H1 (cell line): ENCODE data around the gene ATP2C1. TPM values are rescaled to one million over a fixed set of nuclear protein-coding genes. Genes with fewer than 3 reads are reported as not detected.

Experiments used
- BACH1 ChIP-seq: IDR thresholded peaks from 2 replicates; pipeline ENCODE4 v1.6.1; 2012; ENCODE audit warnings: low read length, improper control_type of control experiment
- CBX5 ChIP-seq: fragments of 300-800, 300-1000 bp; sonication (generic); IDR thresholded peaks from 2 replicates; pipeline ENCODE4 v1.7.1; 2016; ENCODE audit warnings: antibody characterized with exemption, low read length, low read depth
- CEBPB ChIP-seq: IDR thresholded peaks from 2 replicates; pipeline ENCODE4 v1.6.1; 2012; ENCODE audit warnings: low read depth, low read length
- CHD1 ChIP-seq: IDR thresholded peaks from 2 replicates; pipeline ENCODE4 v1.6.1; 2012; ENCODE audit warnings: low read depth, low read length, improper control_type of control experiment
- CHD7 ChIP-seq: fragments of 300-600 bp; sonication (generic); IDR thresholded peaks from 2 replicates; pipeline ENCODE4 v1.7.1; 2012; ENCODE audit warnings: low read length, moderate library complexity, mild to moderate bottlenecking, inconsistent platforms; ENCODE audit not compliant: insufficient replicate concordance
- CTBP2 ChIP-seq: IDR thresholded peaks from 2 replicates; pipeline ENCODE4 v1.7.0; 2011; ENCODE audit warnings: borderline replicate concordance, mild to moderate bottlenecking, moderate library complexity, mixed read lengths, low read length; ENCODE audit not compliant: insufficient read depth, insufficient read length
- KDM4A ChIP-seq: IDR thresholded peaks from one replicate; pipeline ENCODE4 v1.7.1; 2012; ENCODE audit warnings: low read depth, mild to moderate bottlenecking, moderate library complexity, low read length, inconsistent platforms; ENCODE audit not compliant: severe bottlenecking
- RXRA ChIP-seq: IDR thresholded peaks from 2 replicates; pipeline ENCODE4 v1.6.1; 2011; ENCODE audit warnings: low read depth, mild to moderate bottlenecking, low read length, moderate library complexity; ENCODE audit not compliant: insufficient read depth
- SAP30 ChIP-seq: fragments of 300-600 bp; sonication (generic); IDR thresholded peaks from 2 replicates; pipeline ENCODE4 v1.7.1; 2012; ENCODE audit warnings: low read length, moderate library complexity, mild to moderate bottlenecking, inconsistent platforms; ENCODE audit not compliant: insufficient read depth, insufficient replicate concordance
- TCF12 ChIP-seq: IDR thresholded peaks from 2 replicates; pipeline ENCODE4 v1.6.1; 2011; ENCODE audit warnings: low read depth, mild to moderate bottlenecking, low read length
- USF2 ChIP-seq: IDR thresholded peaks from 2 replicates; pipeline ENCODE4 v1.6.1; 2011; ENCODE audit warnings: low read length, improper control_type of control experiment
- polyA plus RNA-seq, 7 experiments: library from polyadenylated mRNA; depleted of rRNA in 3 of 7; stranded (reverse) in 5 of 7; unstranded in 2 of 7; fragments of >200 nt in 5 of 7; fragments of 200-250 nt in 2 of 7; gene quantifications; 1 replicate in 5 of 7; 2 replicates in 1 of 7; 4 replicates in 1 of 7; pipeline versions ENCODE4 v1.2.1 to v1.2.3, GENCODE V29; 2011 to 2013; ENCODE audit warnings: missing spikeins in 2 of 7, mixed read lengths in 2 of 7
- total RNA-seq: library from RNA; stranded (reverse); fragmentation: NEBNext Ultra II Directional; extraction: Animal tissue kit (Norgen Biotek cat#: 25700); gene quantifications from 2 replicates; pipeline ENCODE4 v1.2.1, GENCODE V29; 2021

ATP2C1 gene
- total and polyA plus RNA-seq, 2 of the 8 experiments (the other 6 are each of a cell fraction or from before 2014, with no cell fraction given) = 50.7 to 68.5 TPM

- TF ChIP-seq CHD7 (no peak), CBX5 (no peak), BACH1 (no peak), TCF12 (no peak), RXRA (no peak), CTBP2 (no peak), SAP30 (no peak), CEBPB (no peak), CHD1 (no peak), KDM4A (no peak), USF2 (no peak)
These were observed 96.4 kb downstream of the ATP2C1 start (continued) for GRCh38 chr3:130990282-130990681.
